22Rv1 (cell line): ENCODE data around the gene ECE1.

Experiments
- H3K27ac ChIP-seq: fragments of 450-650 bp; 2 replicates; pipeline ENCODE4 v1.5.1; 2017
- CTCF ChIP-seq: fragments of 450-650 bp; IDR thresholded peaks from 2 replicates; pipeline ENCODE4 v1.5.1; 2017; ENCODE audit warnings: mild to moderate bottlenecking
- ZFX ChIP-seq: fragments of 450-650 bp; IDR thresholded peaks from 2 replicates; pipeline ENCODE4 v1.6.1; 2017; ENCODE audit warnings: antibody characterized with exemption, borderline replicate concordance

ECE1 gene

GRCh38 chr1:21299780-21300395, 9.6 kb upstream of the ECE1 start:
- no peak for TF ChIP-seq ZFX
- TF ChIP-seq CTCF, result no peak
- no peak overlapping the region for H3K27ac ChIP-seq

- no peak for TF ChIP-seq CTCF
- TF ChIP-seq ZFX, result no peak
- no peak overlapping the region for H3K27ac ChIP-seq
Measured at GRCh38 chr1:21298981-21299391, 8.7 kb upstream of the ECE1 start.

GRCh38 chr1:21297975-21298374, 7.7 kb upstream of the ECE1 start:
- TF ChIP-seq ZFX, result no peak
- TF ChIP-seq CTCF, result no peak
- no peak overlapping the region for H3K27ac ChIP-seq

GRCh38 chr1:21296509-21297354, 6.5 kb upstream of the ECE1 start:
- TF ChIP-seq ZFX (no peak), CTCF (no peak)
- H3K27ac ChIP-seq, result no peak overlapping the region

- H3K27ac ChIP-seq, result no peak overlapping the region
- no peak for TF ChIP-seq CTCF
- no peak for TF ChIP-seq ZFX
Measured at GRCh38 chr1:21295545-21295944, 5.3 kb upstream of the ECE1 start.

- H3K27ac ChIP-seq, result no peak overlapping the region
- TF ChIP-seq CTCF (no peak), ZFX (no peak)
Measured at GRCh38 chr1:21295002-21295401, 4.7 kb upstream of the ECE1 start.
